IMR-90 (cell line): ENCODE results near the gene ME2. TPM values are rescaled to one million over a fixed set of nuclear protein-coding genes. Genes with fewer than 3 reads are reported as not detected.

Experiments used
- ATAC-seq: fragments of 200-7000 bp; cut with Tn5 transposase; 2 replicates; pipeline ENCODE4 v1.9.1; 2020; ENCODE audit warnings: low read depth, mild to moderate bottlenecking, moderate library complexity
- BruUV-seq: library from RNA; stranded (reverse); fragments of 400-500 nt; replicated peaks from 2 replicates; lab custom pipeline; 2021; lab: Mats Ljungman, UMichigan
- CTCF ChIA-PET: fragments of 300-600 bp; formaldehyde crosslinking; extraction: SDS; loops from one replicate; lab custom pipeline; 2021; ENCODE audit warnings: antibody characterized with exemption; lab: Yijun Ruan, JAX
- POLR2A ChIA-PET: fragments of 300-600 bp; sonication (Branson Sonifier 250); formaldehyde crosslinking; loops from one replicate; lab custom pipeline; 2022; ENCODE audit warnings: antibody characterized with exemption; ENCODE audit not compliant: unreplicated experiment; lab: Charles Lee
- DNase-seq: peaks from one replicate; pipeline ENCODE4 v3.0.0; 2013
- H2AFZ ChIP-seq: replicated peaks from 2 replicates; pipeline ENCODE3; 2013; ENCODE audit warnings: low read length, mild to moderate bottlenecking; ENCODE audit not compliant: poor library complexity
- H2AK5ac ChIP-seq: 2 replicates; pipeline ENCODE4 v1.6.1; 2013; ENCODE audit warnings: low read depth, low read length, inconsistent platforms
- H2AK9ac ChIP-seq: replicated peaks from 2 replicates; pipeline ENCODE3; 2013; ENCODE audit warnings: mild to moderate bottlenecking, low read depth, low read length, moderate library complexity; ENCODE audit not compliant: poor library complexity
- H2BK120ac ChIP-seq: 2 replicates; pipeline ENCODE4 v1.6.1; 2013; ENCODE audit warnings: low read depth, low read length, inconsistent platforms
- H2BK15ac ChIP-seq: 3 replicates; pipeline ENCODE4 v1.6.1; 2013; ENCODE audit warnings: low read depth, low read length, inconsistent platforms
- H2BK20ac ChIP-seq: 2 replicates; pipeline ENCODE4 v1.6.1; 2013; ENCODE audit warnings: low read depth, mild to moderate bottlenecking, inconsistent platforms, low read length, moderate library complexity
- H2BK5ac ChIP-seq: 2 replicates; pipeline ENCODE4 v1.6.1; 2013; ENCODE audit warnings: mild to moderate bottlenecking, low read depth, low read length, inconsistent platforms; ENCODE audit not compliant: poor library complexity, severe bottlenecking
- H3K14ac ChIP-seq: replicated peaks from 2 replicates; pipeline ENCODE4 v1.6.1; 2013; ENCODE audit warnings: low read depth, low read length, inconsistent platforms
- H3K18ac ChIP-seq: 2 replicates; pipeline ENCODE4 v1.6.1; 2013; ENCODE audit warnings: low read depth, low read length, control low read depth
- H3K23ac ChIP-seq: 2 replicates; pipeline ENCODE4 v1.6.1; 2013; ENCODE audit warnings: low read depth, low read length, inconsistent platforms
- H3K27ac ChIP-seq: 2 replicates; pipeline ENCODE4 v1.5.1; 2013; ENCODE audit warnings: mild to moderate bottlenecking, control low read depth, low read length; ENCODE audit not compliant: insufficient read depth
- H3K27me3 ChIP-seq: 2 replicates; pipeline ENCODE4 v1.6.1; 2013; ENCODE audit warnings: low read length; ENCODE audit not compliant: control insufficient read depth, insufficient read depth
- H3K36me3 ChIP-seq: 2 replicates; pipeline ENCODE4 v1.6.1; 2013; ENCODE audit warnings: low read length, mixed read lengths; ENCODE audit not compliant: control insufficient read depth, insufficient read depth
- H3K4ac ChIP-seq: 2 replicates; pipeline ENCODE4 v1.6.1; 2013; ENCODE audit warnings: low read depth, low read length, inconsistent platforms
- H3K4me1 ChIP-seq: 2 replicates; pipeline ENCODE4 v1.6.1; 2013; ENCODE audit warnings: low read length, mixed read lengths; ENCODE audit not compliant: control insufficient read depth, insufficient read depth
- H3K4me2 ChIP-seq: 2 replicates; pipeline ENCODE4 v1.6.1; 2013; ENCODE audit warnings: low read depth, mild to moderate bottlenecking, control low read depth, low read length, moderate library complexity
- H3K4me3 ChIP-seq: 2 replicates; pipeline ENCODE4 v1.5.1; 2013; ENCODE audit warnings: low read depth, mild to moderate bottlenecking, control low read depth, low read length, moderate library complexity; ENCODE audit not compliant: insufficient read depth
- H3K56ac ChIP-seq: 2 replicates; pipeline ENCODE4 v1.6.1; 2013; ENCODE audit warnings: low read length, inconsistent platforms; ENCODE audit not compliant: insufficient read depth; ENCODE audit errors: extremely low read depth
- H3K79me1 ChIP-seq, 2 experiments: 2 replicates each; pipeline ENCODE4 v1.6.1; 2013; ENCODE audit warnings: low read length in 2 of 2, inconsistent platforms in 1 of 2, low read depth in 1 of 2
- H3K9ac ChIP-seq: 2 replicates; pipeline ENCODE4 v1.6.1; 2013; ENCODE audit warnings: low read depth, low read length, control low read depth
- H3K9me1 ChIP-seq: 2 replicates; pipeline ENCODE4 v1.6.1; 2013; ENCODE audit warnings: low read length, inconsistent platforms; ENCODE audit not compliant: insufficient read depth
- H3K9me3 ChIP-seq: 2 replicates; pipeline ENCODE4 v1.6.1; 2013; ENCODE audit warnings: low read length; ENCODE audit not compliant: control insufficient read depth, insufficient read depth
- H4K20me1 ChIP-seq: 2 replicates; pipeline ENCODE4 v1.6.1; 2013; ENCODE audit warnings: low read length, inconsistent platforms; ENCODE audit not compliant: insufficient read depth
- H4K5ac ChIP-seq: 2 replicates; pipeline ENCODE4 v1.6.1; 2013; ENCODE audit warnings: mild to moderate bottlenecking, low read depth, low read length, control low read depth
- H4K8ac ChIP-seq, 2 experiments: 2 replicates each; pipeline ENCODE4 v1.6.1; 2013; ENCODE audit warnings: low read depth in 2 of 2, low read length in 2 of 2, control low read depth in 1 of 2, inconsistent platforms in 1 of 2
- H4K91ac ChIP-seq: 2 replicates; pipeline ENCODE4 v1.6.1; 2013; ENCODE audit warnings: low read depth, low read length, inconsistent platforms; ENCODE audit not compliant: insufficient read depth
- BHLHE40 ChIP-seq: fragments of 150-350 bp; IDR thresholded peaks from 2 replicates; pipeline ENCODE4 v1.6.1; 2016; ENCODE audit warnings: mild to moderate bottlenecking, low read depth, low read length
- CEBPB ChIP-seq: IDR thresholded peaks from 2 replicates; pipeline ENCODE4 v1.6.1; 2012; ENCODE audit warnings: low read depth, low read length, improper control_type of control experiment
- CHD1 ChIP-seq: IDR thresholded peaks from 2 replicates; pipeline ENCODE4 v1.6.1; 2012; ENCODE audit warnings: low read depth, low read length, improper control_type of control experiment
- FOS ChIP-seq: fragments of 150-350 bp; IDR thresholded peaks from 2 replicates; pipeline ENCODE4 v1.6.1; 2016; ENCODE audit warnings: low read depth, low read length
- MAFK ChIP-seq: IDR thresholded peaks from 2 replicates; pipeline ENCODE4 v1.6.1; 2012; ENCODE audit warnings: low read depth, low read length, improper control_type of control experiment
- MAZ ChIP-seq: IDR thresholded peaks from 2 replicates; pipeline ENCODE4 v1.6.1; 2012; ENCODE audit warnings: low read depth, mild to moderate bottlenecking, low read length, improper control_type of control experiment, moderate library complexity, borderline replicate concordance
- MXI1 ChIP-seq: IDR thresholded peaks from 2 replicates; pipeline ENCODE4 v1.6.1; 2012; ENCODE audit warnings: low read depth, mild to moderate bottlenecking, low read length, moderate library complexity, borderline replicate concordance
- NFE2L2 ChIP-seq: fragments of 150-350 bp; IDR thresholded peaks from 2 replicates; pipeline ENCODE4 v1.6.1; 2016; ENCODE audit warnings: low read depth, mild to moderate bottlenecking, low read length
- POLR2A ChIP-seq: IDR thresholded peaks from 2 replicates; pipeline ENCODE4 v1.6.1; 2012; ENCODE audit warnings: mild to moderate bottlenecking, low read depth, low read length
- RAD21 ChIP-seq: IDR thresholded peaks from 2 replicates; pipeline ENCODE4 v1.6.1; 2012; ENCODE audit warnings: low read length, improper control_type of control experiment
- RCOR1 ChIP-seq: IDR thresholded peaks from 2 replicates; pipeline ENCODE4 v1.6.1; 2012; ENCODE audit warnings: mild to moderate bottlenecking, low read length, improper control_type of control experiment; ENCODE audit not compliant: insufficient replicate concordance
- RFX5 ChIP-seq: IDR thresholded peaks from 2 replicates; pipeline ENCODE4 v1.8.0; 2012; ENCODE audit warnings: low read depth, mild to moderate bottlenecking, low read length, moderate library complexity
- SMC3 ChIP-seq: fragments of 150-350 bp; IDR thresholded peaks from 2 replicates; pipeline ENCODE4 v1.6.1; 2016; ENCODE audit warnings: low read depth, mild to moderate bottlenecking, antibody characterized with exemption, low read length, moderate library complexity
- WGBS, 2 experiments: methylation state at CpG; one replicate each; pipeline versions ENCODE4 v1.1.5 to v1.1.7; 2013; ENCODE audit warnings: missing lambda C conversion rate in 2 of 2; ENCODE audit not compliant: insufficient read length in 1 of 2; ENCODE audit errors: extremely low coverage in 2 of 2; 5-methylcytosine and 5-hydroxymethylcytosine counted together
- dilution Hi-C: fragments of 300-500 bp; cut with HindIII; formaldehyde crosslinking; loops from one replicate; pipeline ENCODE4 v1.14.3; 2018; ENCODE audit warnings: low sequenced_read_pairs; ENCODE audit not compliant: unreplicated experiment
- in situ Hi-C: fragments of 300-500 bp; cut with MboI; formaldehyde crosslinking; loops from 3 replicates; pipeline ENCODE4 v1.14.3; 2019; ENCODE audit warnings: low sequenced_read_pairs, inconsistent platforms, mixed read lengths
- intact Hi-C: fragments of 100-400 bp; cut with micrococcal nuclease; formaldehyde crosslinking; loops from 2 replicates; pipeline ENCODE4 v1.10.0; 2022
- polyA plus RNA-seq, 3 experiments: library from polyadenylated mRNA; depleted of rRNA; stranded (reverse); fragments of >200 nt; gene quantifications; 2 replicates each; pipeline ENCODE4 v1.2.3, GENCODE V29; 2012; ENCODE audit warnings: low replicate concordance in 1 of 3
- total RNA-seq: library from RNA; depleted of rRNA; stranded (reverse); fragments of >200 nt; gene quantifications from 2 replicates; pipeline ENCODE4 v1.2.3, GENCODE V29; 2012
- TF ChIP-seq, protein P1 (sequence below): fragments of 150-350 bp; IDR thresholded peaks from 2 replicates; pipeline ENCODE4 v1.6.1; 2016; ENCODE audit warnings: low read depth, mild to moderate bottlenecking, low read length, moderate library complexity, borderline replicate concordance
- TF ChIP-seq, protein P2 (sequence below): fragments of 150-350 bp; IDR thresholded peaks from 2 replicates; pipeline ENCODE4 v1.6.1; 2017; ENCODE audit warnings: mild to moderate bottlenecking, antibody characterized with exemption, low read length, low read depth
- TF ChIP-seq, protein P3 (sequence below): conservative IDR thresholded peaks from 2 replicates; pipeline ENCODE4 v1.5.1; 2012; ENCODE audit warnings: mild to moderate bottlenecking, low read depth, low read length, improper control_type of control experiment

The ME2 gene
- total and polyA plus RNA-seq, 2 of the 4 experiments (the other 2 are of a cell fraction), result 29.7 to 32.6 TPM

DNA sequence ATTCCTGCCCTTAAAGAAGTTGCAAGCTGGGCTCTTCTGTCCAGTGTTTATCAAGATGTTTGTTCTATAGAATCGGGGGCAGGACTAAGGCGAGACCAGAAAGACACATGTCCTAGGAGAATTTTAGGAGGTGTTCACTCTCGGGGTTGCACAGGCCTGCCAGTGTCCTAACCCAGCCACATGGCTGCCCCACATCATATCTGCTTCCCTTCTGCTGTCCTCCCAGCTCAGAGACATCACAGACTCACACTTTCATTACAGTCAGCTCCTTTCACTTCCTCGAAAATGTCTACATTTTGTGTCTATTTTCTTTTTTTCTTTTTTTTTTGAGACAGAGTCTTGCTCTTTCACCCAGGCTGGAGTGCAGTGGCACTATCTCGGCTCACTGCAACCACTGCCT is 48.4 kb upstream of the ME2 start:
- no peak overlapping the region for H2BK20ac ChIP-seq
- no peak for DNase-seq
- H2BK5ac ChIP-seq, result no peak overlapping the region
- H3K18ac ChIP-seq, result no peak overlapping the region
- H3K9me1 ChIP-seq, result no peaks in the 10 kb centered on the region
- no peak overlapping the region for H2AFZ ChIP-seq
- ATAC-seq, result no peak
- no peak overlapping the region for H3K14ac ChIP-seq
- H3K9me3 ChIP-seq, result no peaks in the 10 kb centered on the region
- no peak overlapping the region for H2BK15ac ChIP-seq
- H4K91ac ChIP-seq, result no peak overlapping the region
- no peaks in the 10 kb centered on the region for H3K36me3 ChIP-seq
- no peak for TF ChIP-seq CHD1
- TF ChIP-seq MAFK, result no peak
- TF ChIP-seq, protein P1, sequence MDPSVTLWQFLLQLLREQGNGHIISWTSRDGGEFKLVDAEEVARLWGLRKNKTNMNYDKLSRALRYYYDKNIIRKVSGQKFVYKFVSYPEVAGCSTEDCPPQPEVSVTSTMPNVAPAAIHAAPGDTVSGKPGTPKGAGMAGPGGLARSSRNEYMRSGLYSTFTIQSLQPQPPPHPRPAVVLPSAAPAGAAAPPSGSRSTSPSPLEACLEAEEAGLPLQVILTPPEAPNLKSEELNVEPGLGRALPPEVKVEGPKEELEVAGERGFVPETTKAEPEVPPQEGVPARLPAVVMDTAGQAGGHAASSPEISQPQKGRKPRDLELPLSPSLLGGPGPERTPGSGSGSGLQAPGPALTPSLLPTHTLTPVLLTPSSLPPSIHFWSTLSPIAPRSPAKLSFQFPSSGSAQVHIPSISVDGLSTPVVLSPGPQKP, result no peak
- TF ChIP-seq FOS, result no peak
- TF ChIP-seq MAZ, result no peak
- no peak for TF ChIP-seq MXI1
- no peak for TF ChIP-seq RCOR1
- no peak for TF ChIP-seq POLR2A
- no peak for TF ChIP-seq RAD21
- TF ChIP-seq BHLHE40, result no peak
- no peak for TF ChIP-seq SMC3
- TF ChIP-seq, protein P2, sequence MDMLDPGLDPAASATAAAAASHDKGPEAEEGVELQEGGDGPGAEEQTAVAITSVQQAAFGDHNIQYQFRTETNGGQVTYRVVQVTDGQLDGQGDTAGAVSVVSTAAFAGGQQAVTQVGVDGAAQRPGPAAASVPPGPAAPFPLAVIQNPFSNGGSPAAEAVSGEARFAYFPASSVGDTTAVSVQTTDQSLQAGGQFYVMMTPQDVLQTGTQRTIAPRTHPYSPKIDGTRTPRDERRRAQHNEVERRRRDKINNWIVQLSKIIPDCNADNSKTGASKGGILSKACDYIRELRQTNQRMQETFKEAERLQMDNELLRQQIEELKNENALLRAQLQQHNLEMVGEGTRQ, result no peak
- TF ChIP-seq RFX5, result no peak
- no peak for TF ChIP-seq NFE2L2
- no peak for TF ChIP-seq CEBPB
- TF ChIP-seq, protein P3, sequence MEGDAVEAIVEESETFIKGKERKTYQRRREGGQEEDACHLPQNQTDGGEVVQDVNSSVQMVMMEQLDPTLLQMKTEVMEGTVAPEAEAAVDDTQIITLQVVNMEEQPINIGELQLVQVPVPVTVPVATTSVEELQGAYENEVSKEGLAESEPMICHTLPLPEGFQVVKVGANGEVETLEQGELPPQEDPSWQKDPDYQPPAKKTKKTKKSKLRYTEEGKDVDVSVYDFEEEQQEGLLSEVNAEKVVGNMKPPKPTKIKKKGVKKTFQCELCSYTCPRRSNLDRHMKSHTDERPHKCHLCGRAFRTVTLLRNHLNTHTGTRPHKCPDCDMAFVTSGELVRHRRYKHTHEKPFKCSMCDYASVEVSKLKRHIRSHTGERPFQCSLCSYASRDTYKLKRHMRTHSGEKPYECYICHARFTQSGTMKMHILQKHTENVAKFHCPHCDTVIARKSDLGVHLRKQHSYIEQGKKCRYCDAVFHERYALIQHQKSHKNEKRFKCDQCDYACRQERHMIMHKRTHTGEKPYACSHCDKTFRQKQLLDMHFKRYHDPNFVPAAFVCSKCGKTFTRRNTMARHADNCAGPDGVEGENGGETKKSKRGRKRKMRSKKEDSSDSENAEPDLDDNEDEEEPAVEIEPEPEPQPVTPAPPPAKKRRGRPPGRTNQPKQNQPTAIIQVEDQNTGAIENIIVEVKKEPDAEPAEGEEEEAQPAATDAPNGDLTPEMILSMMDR, result no peak
- no peak overlapping the region for H2BK120ac ChIP-seq
- H4K8ac ChIP-seq, result no peak overlapping the region
- in situ Hi-C loops, result no loop called here
- no peak overlapping the region for H3K4me2 ChIP-seq
- no peak overlapping the region for H2AK5ac ChIP-seq
- POLR2A ChIA-PET, result no interaction called here
- H2AK9ac ChIP-seq, result no peak overlapping the region
- dilution Hi-C loops, result no loop called here
- H3K79me1 ChIP-seq, result no peaks in the 10 kb centered on the region
- no peaks in the 10 kb centered on the region for H3K4me1 ChIP-seq
- no peak overlapping the region for H4K5ac ChIP-seq
- no peak overlapping the region for H3K4me3 ChIP-seq
- intact Hi-C loops, result no loop called here
- H3K27ac ChIP-seq, result no peak overlapping the region
- H3K56ac ChIP-seq, result no peak overlapping the region
- no TSS peak for BruUV-seq
- no CpG with 5 or more reads among the region's 5 CpGs for WGBS, 2 experiments
- H3K4ac ChIP-seq, result no peak overlapping the region
- CTCF ChIA-PET, result no interaction called here
- no peaks in the 10 kb centered on the region for H4K20me1 ChIP-seq
- H3K27me3 ChIP-seq, result peaks cover 1% of the 10 kb centered on the region
- no peak overlapping the region for H3K9ac ChIP-seq
- H3K23ac ChIP-seq, result no peak overlapping the region
